ENCODE data around the gene IPO11. TPM values are rescaled to one million over a fixed set of nuclear protein-coding genes. Genes with fewer than 3 reads are reported as not detected.

The IPO11 gene
- total RNA-seq: 10 to 100 TPM; 59.7 to 61.2 TPM

- CTCF ChIA-PET: interaction anchor here (0.6 to 2.8 kb wide), 5 partner anchors 10 to 188 kb away, joined by 3 to 17 read pairs (median 3); partner anchors contain the start of gene DIMT1
- POLR2A ChIA-PET: interaction anchor here (0.6 to 4.2 kb wide), 5 partner anchors 9 to 35 kb away, joined by 3 to 44 read pairs (median 4); partner anchors contain the start of gene DIMT1
- Mint-ChIP-seq H3K27me3 (no peaks in the 10 kb centered on the region), H3K9me3 (no peaks in the 10 kb centered on the region), H3K4me3 (peak within 1 kb of the TSS; percentile 91), H3K27ac (peak within 1 kb of the TSS; percentile 90), H3K4me1 (ENCODE audit: low read depth) (peaks cover 22% of the 10 kb centered on the region), H3K36me3 (ENCODE audit: low read depth) (no peaks in the 10 kb centered on the region)
- no peak for TF ChIP-seq CTCF (IDR thresholded peaks at IDR 0.05)
- intact Hi-C loops (cut with micrococcal nuclease): no loop called here
- ATAC-seq (peak; percentile 98), DNase-seq (peak; percentile 99)
These were observed at the start of gene IPO11 for GRCh38 chr5:62412549-62413329. Gene IPO11, plus strand, starts transcription at chr5:62412763. Its CDS starts 24,517 bp downstream, at chr5:62437280.

GRCh38 chr5:62369039-62369438, 43.5 kb upstream of the IPO11 start:
- Mint-ChIP-seq H3K9me3 (no peaks in the 10 kb centered on the region), H3K27me3 (no peaks in the 10 kb centered on the region), H3K4me3 (no peak overlapping the region), H3K27ac (peak overlapping the region; percentile 63), H3K36me3 (ENCODE audit: low read depth) (peaks cover 50% of the 10 kb centered on the region), H3K4me1 (ENCODE audit: low read depth) (peaks cover 7% of the 10 kb centered on the region)
- POLR2A ChIA-PET: interaction anchor here (1.0 kb wide), 1 partner anchor 10 kb away, joined by 3 read pairs; no protein-coding TSS in a partner anchor
- no peak for TF ChIP-seq CTCF (IDR thresholded peaks at IDR 0.05)
- ATAC-seq (peak; percentile 42), DNase-seq (no peak)
- intact Hi-C loops (cut with micrococcal nuclease): no loop called here
- CTCF ChIA-PET: no interaction called here

- ATAC-seq (no peak), DNase-seq (no peak)
- Mint-ChIP-seq H3K4me3 (no peak overlapping the region), H3K4me1 (ENCODE audit: low read depth) (peaks cover 5% of the 10 kb centered on the region), H3K27me3 (no peaks in the 10 kb centered on the region), H3K9me3 (no peaks in the 10 kb centered on the region), H3K36me3 (ENCODE audit: low read depth) (peaks cover 49% of the 10 kb centered on the region), H3K27ac (peak overlapping the region; percentile 26)
- TF ChIP-seq CTCF (IDR thresholded peaks at IDR 0.05): no peak
- intact Hi-C loops (cut with micrococcal nuclease): no loop called here
- CTCF ChIA-PET: interaction anchor here (1.1 kb wide), 1 partner anchor 14 kb away, joined by 3 read pairs; no protein-coding TSS in a partner anchor
- POLR2A ChIA-PET: no interaction called here
These were observed 41.2 kb upstream of the IPO11 start for GRCh38 chr5:62371409-62371808.

GRCh38 chr5:62372600-62372999, 40.0 kb upstream of the IPO11 start:
- DNase-seq: no peak

More at GRCh38 chr5:62372600-62372999, 40.0 kb upstream of the IPO11 start:
- Mint-ChIP-seq H3K36me3 (ENCODE audit: low read depth) (peaks cover 51% of the 10 kb centered on the region), H3K27me3 (no peaks in the 10 kb centered on the region), H3K27ac (peak overlapping the region; percentile 36), H3K4me3 (no peak overlapping the region), H3K9me3 (no peaks in the 10 kb centered on the region), H3K4me1 (ENCODE audit: low read depth) (peaks cover 3% of the 10 kb centered on the region)
- no peak for ATAC-seq
- TF ChIP-seq CTCF (IDR thresholded peaks at IDR 0.05): no peak
- CTCF ChIA-PET: no interaction called here
- intact Hi-C loops (cut with micrococcal nuclease): no loop called here
- POLR2A ChIA-PET: interaction anchor here (0.7 to 1.0 kb wide), 2 partner anchors 57 to 398 kb away, joined by 3 read pairs; no protein-coding TSS in a partner anchor
